Tibial nerve (tissue), 3 donors: Measurements from ENCODE around the gene KRT16.

ENCODE experiments used
- POLR2A ChIP-seq, 2 donors: fragments of 450-650 bp; IDR thresholded peaks; one replicate each; pipeline ENCODE4 v1.6.1; 2017; ENCODE audit warnings: antibody characterized with exemption in 2 of 2, mild to moderate bottlenecking in 2 of 2, moderate library complexity in 2 of 2
- TF ChIP-seq, protein P1 (sequence below), 5 experiments: fragments of 200-600 bp in 3 of 5; fragments of 450-650 bp in 2 of 5; sonication (generic) in 3 of 5; IDR thresholded peaks; one replicate each; pipeline ENCODE4 v1.5.1; 2016 to 2019; ENCODE audit warnings: antibody characterized with exemption in 5 of 5, mild to moderate bottlenecking in 3 of 5, moderate library complexity in 2 of 5

DNA sequence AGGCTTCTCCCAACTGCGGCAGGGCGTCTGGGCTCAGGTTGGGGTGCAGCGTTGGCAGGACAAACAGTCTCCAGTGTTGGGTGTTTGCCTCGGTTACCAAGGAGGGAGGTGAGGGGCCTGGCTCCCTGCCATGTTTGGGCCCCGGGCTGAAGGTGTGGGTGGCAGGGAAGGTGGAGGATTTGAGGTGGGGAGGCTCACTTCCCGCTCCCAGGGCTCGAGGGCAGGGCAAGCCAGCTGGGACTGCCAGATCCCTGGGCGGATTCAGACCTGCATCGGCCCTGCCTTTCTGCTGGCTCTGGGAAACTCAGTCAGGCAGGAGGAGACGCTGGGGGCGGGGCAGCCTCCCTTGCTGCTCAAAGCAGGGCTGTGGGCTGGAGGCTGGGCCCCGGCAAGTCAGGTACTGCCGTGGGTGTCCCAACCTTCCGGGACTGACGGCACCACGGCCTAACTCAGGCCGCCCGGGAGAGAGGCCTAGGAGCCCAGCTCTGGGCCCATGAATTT, 43.1 kb upstream of the KRT16 start:
- TF ChIP-seq, protein P1, sequence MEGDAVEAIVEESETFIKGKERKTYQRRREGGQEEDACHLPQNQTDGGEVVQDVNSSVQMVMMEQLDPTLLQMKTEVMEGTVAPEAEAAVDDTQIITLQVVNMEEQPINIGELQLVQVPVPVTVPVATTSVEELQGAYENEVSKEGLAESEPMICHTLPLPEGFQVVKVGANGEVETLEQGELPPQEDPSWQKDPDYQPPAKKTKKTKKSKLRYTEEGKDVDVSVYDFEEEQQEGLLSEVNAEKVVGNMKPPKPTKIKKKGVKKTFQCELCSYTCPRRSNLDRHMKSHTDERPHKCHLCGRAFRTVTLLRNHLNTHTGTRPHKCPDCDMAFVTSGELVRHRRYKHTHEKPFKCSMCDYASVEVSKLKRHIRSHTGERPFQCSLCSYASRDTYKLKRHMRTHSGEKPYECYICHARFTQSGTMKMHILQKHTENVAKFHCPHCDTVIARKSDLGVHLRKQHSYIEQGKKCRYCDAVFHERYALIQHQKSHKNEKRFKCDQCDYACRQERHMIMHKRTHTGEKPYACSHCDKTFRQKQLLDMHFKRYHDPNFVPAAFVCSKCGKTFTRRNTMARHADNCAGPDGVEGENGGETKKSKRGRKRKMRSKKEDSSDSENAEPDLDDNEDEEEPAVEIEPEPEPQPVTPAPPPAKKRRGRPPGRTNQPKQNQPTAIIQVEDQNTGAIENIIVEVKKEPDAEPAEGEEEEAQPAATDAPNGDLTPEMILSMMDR (IDR thresholded peaks at IDR 0.05), result no peak
- TF ChIP-seq POLR2A (IDR thresholded peaks at IDR 0.05), result no peak
